Measurements from ENCODE around the gene ACBD6. TPM values are rescaled to one million over a fixed set of nuclear protein-coding genes. Genes with fewer than 3 reads are reported as not detected.

ACBD6 gene
- total RNA-seq, 2 donors from 2014 or later, result 44.0 to 53.5 TPM

- DNase-seq (ENCODE audit: low spot score) (no peak), ATAC-seq (ENCODE audit: insufficient number of reproducible peaks, low FRiP score, low read depth) (no peak)
- Histone ChIP-seq H3K36me3 (no peaks in the 10 kb centered on the region), H3K27me3 (replicated peaks; ENCODE audit: insufficient read depth) (no peaks in the 10 kb centered on the region), H3K9me3 (no peaks in the 10 kb centered on the region), H3K4me1 (ENCODE audit: control insufficient read depth in 1 of 2, low read depth in 2 of 2) (peaks cover 25 to 46% of the 10 kb centered on the region in 2 donors), H3K27ac (no peak overlapping the region), H3K4me3 (no peak overlapping the region)
- no peak for TF ChIP-seq CTCF (IDR thresholded peaks at IDR 0.05)
Observed at GRCh38 chr1:180539136-180539535, 36.8 kb upstream of the ACBD6 start.

DNA sequence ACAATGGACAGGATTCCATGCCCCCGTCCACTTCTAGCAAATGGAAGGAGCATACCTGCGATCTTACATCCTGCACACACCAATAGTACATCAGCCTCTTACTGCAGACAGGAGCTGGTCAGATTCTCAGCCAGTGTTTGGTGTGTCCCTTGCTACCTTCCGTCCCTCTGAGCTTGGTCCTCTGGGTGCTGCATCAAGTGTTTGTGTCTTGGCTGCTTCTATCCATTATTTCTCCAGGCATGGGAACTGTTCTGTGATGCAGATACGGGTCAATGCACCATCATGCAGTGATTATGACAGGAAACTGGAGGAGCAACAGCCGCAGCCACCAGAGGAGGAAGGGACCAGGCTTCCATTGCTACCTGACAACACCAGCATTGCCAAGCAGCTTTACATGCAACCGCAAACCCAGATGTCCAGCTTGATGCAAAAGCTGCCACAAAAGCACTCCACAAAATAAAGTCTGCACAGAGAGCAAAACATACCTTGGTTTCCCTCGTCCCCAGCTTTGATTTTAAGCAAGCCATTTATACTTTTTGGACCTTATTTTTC lies 34.5 kb upstream of the ACBD6 start:
- Histone ChIP-seq H3K27ac (no peak overlapping the region), H3K4me3 (no peak overlapping the region)
- ATAC-seq (ENCODE audit: insufficient number of reproducible peaks, low FRiP score, low read depth), result no peak

DNA sequence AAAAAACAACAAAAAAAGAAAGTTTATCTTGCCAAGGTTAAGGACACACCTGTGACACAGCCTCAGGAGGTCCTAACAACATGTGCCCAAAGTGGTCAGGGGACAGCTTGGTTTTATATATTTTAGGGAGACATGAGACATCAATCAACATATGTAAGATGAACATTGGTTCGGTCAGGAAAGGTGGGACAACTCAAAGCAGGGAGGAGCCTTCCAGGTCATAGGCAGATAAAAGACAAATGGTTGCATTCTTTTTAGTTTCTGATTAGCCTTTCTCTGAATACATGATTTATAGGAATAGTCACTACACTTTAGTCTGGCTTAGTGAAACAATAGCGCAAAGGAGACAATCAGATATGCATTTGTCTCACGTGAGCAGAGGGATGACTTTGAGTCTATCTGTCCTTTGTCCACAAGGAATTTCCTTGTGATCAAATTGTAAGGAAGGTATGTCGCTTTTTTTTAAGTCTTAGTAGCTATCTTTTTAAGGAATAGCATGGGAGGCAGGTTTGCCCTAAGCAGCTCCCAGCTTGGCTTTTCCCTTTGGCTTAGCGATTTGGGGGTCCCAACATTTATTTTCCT lies 33.1 kb upstream of the ACBD6 start:
- H3K4me3 ChIP-seq, result no peak overlapping the region
- peaks cover 7 to 17% of the 10 kb centered on the region in 2 donors for H3K4me1 ChIP-seq (ENCODE audit: control insufficient read depth in 1 of 2, low read depth in 2 of 2)
- no peaks in the 10 kb centered on the region for H3K27me3 ChIP-seq (replicated peaks; ENCODE audit: insufficient read depth)
- ATAC-seq (ENCODE audit: insufficient number of reproducible peaks, low FRiP score, low read depth) (no peak), DNase-seq (ENCODE audit: low spot score) (no peak)
- H3K27ac ChIP-seq, result no peak overlapping the region
- TF ChIP-seq CTCF (IDR thresholded peaks at IDR 0.05), result no peak
- H3K36me3 ChIP-seq, result no peaks in the 10 kb centered on the region
- H3K9me3 ChIP-seq, result no peaks in the 10 kb centered on the region

More for the DNA sequence above, 34.5 kb upstream of the ACBD6 start:
- Histone ChIP-seq H3K27me3 (replicated peaks; ENCODE audit: insufficient read depth) (no peaks in the 10 kb centered on the region), H3K36me3 (no peaks in the 10 kb centered on the region), H3K4me1 (ENCODE audit: control insufficient read depth in 1 of 2, low read depth in 2 of 2) (peaks cover 14 to 24% of the 10 kb centered on the region in 2 donors), H3K9me3 (no peaks in the 10 kb centered on the region)
- no peak for TF ChIP-seq CTCF (IDR thresholded peaks at IDR 0.05)
- DNase-seq (ENCODE audit: low spot score), result no peak

DNA sequence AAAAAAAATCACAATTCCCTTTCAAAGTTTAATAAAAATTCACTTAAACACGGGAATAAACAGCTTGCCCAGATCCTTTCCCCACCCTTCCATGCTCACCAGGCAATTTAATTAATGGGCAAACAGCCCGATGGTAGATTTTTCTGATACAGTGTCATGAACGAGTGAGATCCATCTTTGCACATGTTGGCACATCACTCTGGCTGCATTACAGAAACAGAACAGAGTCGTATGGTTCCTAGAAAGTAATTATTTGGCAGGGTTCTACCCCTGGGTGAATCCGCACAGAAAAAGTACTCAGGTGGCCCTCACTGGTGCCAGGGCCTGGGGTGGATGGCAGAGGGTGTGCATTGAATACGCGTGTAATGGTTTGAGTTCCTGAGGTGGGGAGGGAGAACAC lies 31.8 kb upstream of the ACBD6 start:
- DNase-seq (ENCODE audit: low spot score) (no peak), ATAC-seq (ENCODE audit: insufficient number of reproducible peaks, low FRiP score, low read depth) (no peak)
- Histone ChIP-seq H3K27me3 (replicated peaks; ENCODE audit: insufficient read depth) (no peaks in the 10 kb centered on the region), H3K27ac (no peak overlapping the region), H3K4me3 (no peak overlapping the region), H3K36me3 (no peaks in the 10 kb centered on the region), H3K9me3 (no peaks in the 10 kb centered on the region), H3K4me1 (ENCODE audit: control insufficient read depth in 1 of 2, low read depth in 2 of 2) (peaks cover 18 to 20% of the 10 kb centered on the region in 2 donors)
- TF ChIP-seq CTCF (IDR thresholded peaks at IDR 0.05), result no peak

DNA sequence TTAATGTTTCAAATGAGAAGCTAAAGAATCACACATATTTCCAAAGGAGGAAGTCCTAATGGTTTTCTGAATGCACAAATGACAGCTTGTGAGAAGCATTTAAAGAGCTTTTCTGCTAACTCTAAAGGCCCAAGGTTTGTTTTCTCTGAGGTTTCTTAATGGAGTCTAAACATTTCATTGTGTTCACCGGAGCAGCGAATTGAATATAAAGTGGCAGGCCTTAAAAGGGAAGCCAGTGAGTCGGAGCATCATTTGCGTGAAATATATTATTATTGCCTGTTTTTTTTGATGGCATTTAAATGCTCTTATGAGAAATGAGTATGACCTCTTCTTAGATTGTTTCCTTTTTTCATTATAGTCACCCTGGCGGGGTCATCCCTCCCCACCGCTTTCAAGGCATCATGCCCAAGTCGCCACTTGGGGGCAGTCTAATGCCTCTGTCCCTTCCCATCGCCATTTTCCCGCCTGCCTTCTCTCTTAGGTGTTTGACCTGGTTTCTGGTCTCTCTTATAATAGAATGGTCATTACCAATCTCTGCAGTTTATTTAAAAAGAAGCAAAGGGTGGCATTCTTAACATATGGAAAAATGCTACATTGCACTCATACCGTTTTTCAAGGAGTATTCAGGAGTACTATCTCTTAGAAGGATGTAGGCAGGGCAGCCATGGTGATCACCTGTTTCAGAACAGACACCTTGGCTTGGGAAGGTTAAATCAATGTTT lies 31.1 kb upstream of the ACBD6 start:
- Histone ChIP-seq H3K4me1 (ENCODE audit: control insufficient read depth in 1 of 2, low read depth in 2 of 2) (peaks cover 20 to 25% of the 10 kb centered on the region in 2 donors), H3K27me3 (replicated peaks; ENCODE audit: insufficient read depth) (no peaks in the 10 kb centered on the region), H3K27ac (no peak overlapping the region), H3K9me3 (no peaks in the 10 kb centered on the region), H3K36me3 (no peaks in the 10 kb centered on the region), H3K4me3 (no peak overlapping the region)
- ATAC-seq (ENCODE audit: insufficient number of reproducible peaks, low FRiP score, low read depth), result peak; percentile 14
- DNase-seq (ENCODE audit: low spot score), result peak; percentile 36
- peak; percentile 79 for TF ChIP-seq CTCF (IDR thresholded peaks at IDR 0.05)
